H9 (cell line): ENCODE measurements around the gene STX17. TPM values are rescaled to one million over a fixed set of nuclear protein-coding genes. Genes with fewer than 3 reads are reported as not detected.

Experiments
- DNase-seq: peaks from one replicate; pipeline ENCODE4 v3.0.0-alpha.2; 2017
- H2AFZ ChIP-seq: one replicate; pipeline ENCODE4 v1.6.1; 2013; ENCODE audit warnings: mild to moderate bottlenecking, low read length, control low read depth, moderate library complexity
- H2AK5ac ChIP-seq: 2 replicates; pipeline ENCODE4 v1.6.1; 2013; ENCODE audit warnings: low read length, control low read depth, mixed read lengths; ENCODE audit not compliant: insufficient read length
- H2BK120ac ChIP-seq: one replicate; pipeline ENCODE4 v1.6.1; 2013; ENCODE audit warnings: low read depth, mild to moderate bottlenecking, low read length, control low read depth, inconsistent platforms; ENCODE audit not compliant: poor library complexity, severe bottlenecking
- H2BK12ac ChIP-seq: 2 replicates; pipeline ENCODE4 v1.6.1; 2013; ENCODE audit warnings: low read length, control low read depth, mixed read lengths, low read depth; ENCODE audit not compliant: insufficient read length
- H2BK15ac ChIP-seq: 2 replicates; pipeline ENCODE4 v1.6.1; 2013; ENCODE audit warnings: low read depth, low read length, control low read depth
- H2BK20ac ChIP-seq: one replicate; pipeline ENCODE4 v1.6.1; 2013; ENCODE audit warnings: low read depth, mild to moderate bottlenecking, low read length, control low read depth, inconsistent platforms; ENCODE audit not compliant: poor library complexity, severe bottlenecking
- H2BK5ac ChIP-seq: 2 replicates; pipeline ENCODE4 v1.6.1; 2013; ENCODE audit warnings: low read length, control low read depth, mixed read lengths; ENCODE audit not compliant: insufficient read length
- H3K14ac ChIP-seq: 2 replicates; pipeline ENCODE4 v1.6.1; 2013; ENCODE audit warnings: low read length, control low read depth; ENCODE audit not compliant: insufficient read depth
- H3K18ac ChIP-seq: 2 replicates; pipeline ENCODE4 v1.6.1; 2013; ENCODE audit warnings: low read depth, mild to moderate bottlenecking, mixed read lengths, low read length, control low read depth; ENCODE audit not compliant: insufficient read length
- H3K23ac ChIP-seq: 2 replicates; pipeline ENCODE4 v1.6.1; 2013; ENCODE audit warnings: low read length, control low read depth, mixed read lengths, low read depth; ENCODE audit not compliant: insufficient read length
- H3K23me2 ChIP-seq: 2 replicates; pipeline ENCODE4 v1.6.1; 2013; ENCODE audit warnings: low read depth, mild to moderate bottlenecking, mixed read lengths, low read length, control low read depth; ENCODE audit not compliant: insufficient read length, poor library complexity, severe bottlenecking
- H3K27ac ChIP-seq: 2 replicates; pipeline ENCODE4 v1.5.1; 2013; ENCODE audit warnings: low read length, control low read depth, mixed read lengths, low read depth; ENCODE audit not compliant: insufficient read length
- H3K27me3 ChIP-seq: 2 replicates; pipeline ENCODE4 v1.6.1; 2013; ENCODE audit warnings: low read length, control low read depth, inconsistent platforms; ENCODE audit not compliant: insufficient read depth
- H3K4ac ChIP-seq: 2 replicates; pipeline ENCODE4 v1.6.1; 2013; ENCODE audit warnings: low read depth, mild to moderate bottlenecking, control low read depth, inconsistent platforms, low read length, moderate library complexity
- H3K4me1 ChIP-seq: 2 replicates; pipeline ENCODE4 v1.6.1; 2013; ENCODE audit warnings: low read length, control low read depth, inconsistent platforms; ENCODE audit not compliant: insufficient read depth
- H3K4me2 ChIP-seq: 2 replicates; pipeline ENCODE4 v1.6.1; 2013; ENCODE audit warnings: low read length, control low read depth, mixed read lengths; ENCODE audit not compliant: insufficient read length, insufficient read depth
- H3K56ac ChIP-seq: 2 replicates; pipeline ENCODE4 v1.6.1; 2013; ENCODE audit warnings: low read depth, mild to moderate bottlenecking, mixed read lengths, low read length, control low read depth; ENCODE audit not compliant: insufficient read length
- H3K79me1 ChIP-seq: 2 replicates; pipeline ENCODE4 v1.6.1; 2013; ENCODE audit warnings: low read depth, mild to moderate bottlenecking, moderate library complexity, low read length, control low read depth, inconsistent platforms; ENCODE audit not compliant: insufficient read depth, poor library complexity, severe bottlenecking
- H3K79me2 ChIP-seq: 2 replicates; pipeline ENCODE4 v1.6.1; 2013; ENCODE audit warnings: low read length, control low read depth, inconsistent platforms; ENCODE audit not compliant: insufficient read depth
- H3K9ac ChIP-seq: 2 replicates; pipeline ENCODE4 v1.6.1; 2013; ENCODE audit warnings: low read length, control low read depth, mixed read lengths; ENCODE audit not compliant: insufficient read length; ENCODE audit errors: extremely low read depth
- H3K9me3 ChIP-seq: one replicate; pipeline ENCODE4 v1.6.1; 2013; ENCODE audit warnings: low read depth, low read length, inconsistent platforms; ENCODE audit not compliant: control insufficient read depth
- H3T11ph ChIP-seq: one replicate; pipeline ENCODE4 v1.6.1; 2013; ENCODE audit warnings: mild to moderate bottlenecking, low read length, control low read depth, inconsistent platforms
- H4K20me1 ChIP-seq: one replicate; pipeline ENCODE4 v1.6.1; 2013; ENCODE audit not compliant: control insufficient read depth, insufficient read length, insufficient read depth
- H4K5ac ChIP-seq: 2 replicates; pipeline ENCODE4 v1.6.1; 2013; ENCODE audit warnings: low read depth, mild to moderate bottlenecking, mixed read lengths, low read length, control low read depth; ENCODE audit not compliant: insufficient read length
- H4K8ac ChIP-seq: replicated peaks from 2 replicates; pipeline ENCODE4 v1.6.1; 2013; ENCODE audit warnings: low read length, control low read depth, mixed read lengths, low read depth; ENCODE audit not compliant: insufficient read length
- H4K91ac ChIP-seq: 2 replicates; pipeline ENCODE4 v1.6.1; 2013; ENCODE audit warnings: low read depth, mild to moderate bottlenecking, moderate library complexity, mixed read lengths, low read length, control low read depth; ENCODE audit not compliant: insufficient read length
- H3K27ac Mint-ChIP-seq, 3 experiments: 2 replicates in 2 of 3; 3 replicates in 1 of 3; pipeline ENCODE4 v1.8.0; 2020 to 2021; ENCODE audit warnings: mixed read lengths in 3 of 3, mild to moderate bottlenecking in 1 of 3, moderate library complexity in 1 of 3
- H3K27me3 Mint-ChIP-seq: 2 replicates; pipeline ENCODE4 v1.8.0; 2021; ENCODE audit warnings: low read depth, mild to moderate bottlenecking, moderate library complexity, mixed read lengths
- H3K36me3 Mint-ChIP-seq, 3 experiments: 2 replicates in 2 of 3; 3 replicates in 1 of 3; pipeline ENCODE4 v1.8.0; 2020 to 2021; ENCODE audit warnings: low read depth in 3 of 3, mixed read lengths in 3 of 3; ENCODE audit not compliant: insufficient read depth in 1 of 3
- H3K4me1 Mint-ChIP-seq, 2 experiments: 2 replicates each; pipeline ENCODE4 v1.8.0; 2020; ENCODE audit warnings: mixed read lengths in 2 of 2
- H3K4me3 Mint-ChIP-seq, 2 experiments: 2 replicates in 1 of 2; 3 replicates in 1 of 2; pipeline ENCODE4 v1.8.0; 2020 to 2021; ENCODE audit warnings: mild to moderate bottlenecking in 2 of 2, mixed read lengths in 2 of 2, moderate library complexity in 1 of 2
- H3K9me3 Mint-ChIP-seq, 2 experiments: 2 replicates in 1 of 2; 3 replicates in 1 of 2; pipeline ENCODE4 v1.8.0; 2020; ENCODE audit warnings: mild to moderate bottlenecking in 2 of 2, mixed read lengths in 2 of 2, moderate library complexity in 1 of 2
- WGBS: extraction: QIAGEN DNeasy Blood & Tissue Kit; methylation state at CpG from one replicate; pipeline ENCODE4 v1.1.7; 2013; ENCODE audit warnings: missing lambda C conversion rate, low lambda C conversion rate, mixed read lengths; ENCODE audit not compliant: insufficient read length; ENCODE audit errors: extremely low coverage; 5-methylcytosine and 5-hydroxymethylcytosine counted together
- total RNA-seq: library from RNA; stranded (reverse); gene quantifications from 2 replicates; pipeline ENCODE4 v1.2.1, GENCODE V29; 2021
- TF ChIP-seq, protein P1 (sequence below): fragments of 200-600 bp; sonication (generic); conservative IDR thresholded peaks from 3 replicates; pipeline ENCODE4 v1.8.0; 2021; ENCODE audit warnings: antibody characterized with exemption, mild to moderate bottlenecking

The STX17 gene
- total RNA-seq, 1 experiment from 2014 or later = 21.2 TPM

DNA sequence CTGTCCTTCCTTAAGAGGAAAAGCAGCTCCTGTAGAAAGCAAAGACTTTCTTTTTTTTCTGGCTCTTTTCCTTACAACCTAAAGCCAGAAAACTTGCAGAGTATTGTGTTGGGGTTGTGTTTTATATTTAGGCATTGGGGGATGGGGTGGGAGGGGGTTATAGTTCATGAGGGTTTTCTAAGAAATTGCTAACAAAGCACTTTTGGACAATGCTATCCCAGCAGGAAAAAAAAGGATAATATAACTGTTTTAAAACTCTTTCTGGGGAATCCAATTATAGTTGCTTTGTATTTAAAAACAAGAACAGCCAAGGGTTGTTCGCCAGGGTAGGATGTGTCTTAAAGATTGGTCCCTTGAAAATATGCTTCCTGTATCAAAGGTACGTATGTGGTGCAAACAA lies 42.5 kb upstream of the STX17 start:
- Histone ChIP-seq H3T11ph (no peak overlapping the region), H2BK20ac (no peak overlapping the region), H2BK15ac (no peak overlapping the region), H3K27me3 (no peaks in the 10 kb centered on the region), H4K8ac (no peak overlapping the region), H4K20me1 (no peaks in the 10 kb centered on the region), H2BK120ac (no peak overlapping the region), H3K79me1 (no peaks in the 10 kb centered on the region), H2BK5ac (no peak overlapping the region), H2AFZ (no peak overlapping the region), H4K91ac (no peak overlapping the region), H3K18ac (no peak overlapping the region), H3K56ac (no peak overlapping the region), H2AK5ac (no peak overlapping the region), H3K4ac (no peak overlapping the region), H4K5ac (no peak overlapping the region), H3K4me2 (no peak overlapping the region), H3K9ac (no peak overlapping the region), H3K9me3 (no peaks in the 10 kb centered on the region), H3K27ac (no peak overlapping the region), H3K14ac (no peak overlapping the region), H3K23ac (no peak overlapping the region), H2BK12ac (no peak overlapping the region), H3K79me2 (no peaks in the 10 kb centered on the region), H3K4me1 (peaks cover 11% of the 10 kb centered on the region; the same call in 1 of the 2 replicates), H3K23me2 (no peaks in the 10 kb centered on the region)
- H3K4me3 Mint-ChIP-seq = no peak overlapping the region
- no CpG with 5 or more reads among the region's 2 CpGs for WGBS
- H3K27me3 Mint-ChIP-seq = no peaks in the 10 kb centered on the region
- peaks cover 14 to 31% of the 10 kb centered on the region in 2 experiments for H3K4me1 Mint-ChIP-seq
- H3K9me3 Mint-ChIP-seq = no peaks in the 10 kb centered on the region
- no peak for DNase-seq
- H3K27ac Mint-ChIP-seq = no peak overlapping the region
- TF ChIP-seq, protein P1, sequence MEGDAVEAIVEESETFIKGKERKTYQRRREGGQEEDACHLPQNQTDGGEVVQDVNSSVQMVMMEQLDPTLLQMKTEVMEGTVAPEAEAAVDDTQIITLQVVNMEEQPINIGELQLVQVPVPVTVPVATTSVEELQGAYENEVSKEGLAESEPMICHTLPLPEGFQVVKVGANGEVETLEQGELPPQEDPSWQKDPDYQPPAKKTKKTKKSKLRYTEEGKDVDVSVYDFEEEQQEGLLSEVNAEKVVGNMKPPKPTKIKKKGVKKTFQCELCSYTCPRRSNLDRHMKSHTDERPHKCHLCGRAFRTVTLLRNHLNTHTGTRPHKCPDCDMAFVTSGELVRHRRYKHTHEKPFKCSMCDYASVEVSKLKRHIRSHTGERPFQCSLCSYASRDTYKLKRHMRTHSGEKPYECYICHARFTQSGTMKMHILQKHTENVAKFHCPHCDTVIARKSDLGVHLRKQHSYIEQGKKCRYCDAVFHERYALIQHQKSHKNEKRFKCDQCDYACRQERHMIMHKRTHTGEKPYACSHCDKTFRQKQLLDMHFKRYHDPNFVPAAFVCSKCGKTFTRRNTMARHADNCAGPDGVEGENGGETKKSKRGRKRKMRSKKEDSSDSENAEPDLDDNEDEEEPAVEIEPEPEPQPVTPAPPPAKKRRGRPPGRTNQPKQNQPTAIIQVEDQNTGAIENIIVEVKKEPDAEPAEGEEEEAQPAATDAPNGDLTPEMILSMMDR = no peak
- H3K36me3 Mint-ChIP-seq = no peaks in the 10 kb centered on the region
